LNCAP (cell line): ENCODE measurements around the gene KMT5B.

Experiments used
- CTCF ChIP-seq: fragments of 450-650 bp; IDR thresholded peaks from 2 replicates; pipeline ENCODE4 v1.5.1; 2017; ENCODE audit warnings: mild to moderate bottlenecking

The KMT5B gene

GRCh38 chr11:68202165-68202564 lies 10.9 kb downstream of the KMT5B start:
- TF ChIP-seq CTCF, result no peak

GRCh38 chr11:68201492-68201891 lies 11.6 kb downstream of the KMT5B start:
- TF ChIP-seq CTCF, result no peak

- TF ChIP-seq CTCF, result no peak
Observed at GRCh38 chr11:68200639-68201038, 12.5 kb downstream of the KMT5B start.

GRCh38 chr11:68199295-68199987 lies 13.7 kb downstream of the KMT5B start:
- TF ChIP-seq CTCF, result no peak

GRCh38 chr11:68196219-68196618 lies 16.9 kb downstream of the KMT5B start:
- TF ChIP-seq CTCF, result no peak

- no peak for TF ChIP-seq CTCF
Observed at GRCh38 chr11:68194675-68195294, 18.3 kb downstream of the KMT5B start.

- TF ChIP-seq CTCF, result no peak
Observed at GRCh38 chr11:68193018-68193417, 20.1 kb downstream of the KMT5B start.
